C4-2B (cell line): Measurements from ENCODE around the gene NAP1L4.
A peak's percentile ranks its signal among the peaks of the same experiment; 100 is the strongest.

Experiments used
- H3K27ac ChIP-seq: fragments of 450-650 bp; 2 replicates; pipeline ENCODE4 v1.5.1; 2017
- CTCF ChIP-seq: fragments of 450-650 bp; conservative IDR thresholded peaks from 2 replicates; pipeline ENCODE4 v1.5.1; 2017; ENCODE audit warnings: mild to moderate bottlenecking
- ZFX ChIP-seq: fragments of 450-650 bp; IDR thresholded peaks from 2 replicates; pipeline ENCODE4 v1.6.1; 2017

Gene NAP1L4

DNA sequence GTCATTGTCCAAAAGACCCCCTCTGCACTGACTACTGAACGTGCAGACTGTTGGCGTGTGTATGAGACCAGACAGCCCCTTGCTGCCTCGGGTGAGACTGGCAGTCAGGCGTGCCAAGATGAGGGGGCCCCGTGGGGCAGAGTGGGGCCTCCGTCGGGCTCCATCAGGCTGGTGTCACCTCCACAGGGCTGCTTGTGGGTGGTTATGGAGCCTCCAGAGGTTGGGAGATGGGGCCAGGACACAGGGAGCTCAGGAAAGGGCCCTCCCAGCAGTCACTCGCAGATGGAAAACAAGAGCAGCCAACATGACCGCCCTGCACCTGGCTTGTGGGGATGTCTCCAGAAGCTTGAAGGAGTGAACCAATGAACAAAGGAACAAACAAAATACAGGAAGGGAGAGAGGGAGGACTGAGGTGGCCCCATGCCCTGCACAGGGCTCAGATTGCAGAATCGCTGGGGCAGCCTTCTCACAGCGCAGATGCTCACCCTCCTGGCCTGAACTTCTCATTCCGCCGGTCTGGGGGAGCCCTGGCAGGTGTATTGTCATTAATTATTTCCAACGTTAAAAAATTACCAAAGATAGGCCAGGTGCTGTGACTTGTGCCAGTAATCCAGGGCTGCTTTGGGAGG is 57.4 kb downstream of the NAP1L4 start:
- no peak for TF ChIP-seq ZFX
- TF ChIP-seq CTCF: no peak

GRCh38 chr11:2934021-2934550 is 58.0 kb downstream of the NAP1L4 start:
- H3K27ac ChIP-seq: peak overlapping the region; percentile 59
- TF ChIP-seq CTCF (no peak), ZFX (no peak)

More for the DNA sequence above, 57.4 kb downstream of the NAP1L4 start:
- no peak overlapping the region for H3K27ac ChIP-seq

DNA sequence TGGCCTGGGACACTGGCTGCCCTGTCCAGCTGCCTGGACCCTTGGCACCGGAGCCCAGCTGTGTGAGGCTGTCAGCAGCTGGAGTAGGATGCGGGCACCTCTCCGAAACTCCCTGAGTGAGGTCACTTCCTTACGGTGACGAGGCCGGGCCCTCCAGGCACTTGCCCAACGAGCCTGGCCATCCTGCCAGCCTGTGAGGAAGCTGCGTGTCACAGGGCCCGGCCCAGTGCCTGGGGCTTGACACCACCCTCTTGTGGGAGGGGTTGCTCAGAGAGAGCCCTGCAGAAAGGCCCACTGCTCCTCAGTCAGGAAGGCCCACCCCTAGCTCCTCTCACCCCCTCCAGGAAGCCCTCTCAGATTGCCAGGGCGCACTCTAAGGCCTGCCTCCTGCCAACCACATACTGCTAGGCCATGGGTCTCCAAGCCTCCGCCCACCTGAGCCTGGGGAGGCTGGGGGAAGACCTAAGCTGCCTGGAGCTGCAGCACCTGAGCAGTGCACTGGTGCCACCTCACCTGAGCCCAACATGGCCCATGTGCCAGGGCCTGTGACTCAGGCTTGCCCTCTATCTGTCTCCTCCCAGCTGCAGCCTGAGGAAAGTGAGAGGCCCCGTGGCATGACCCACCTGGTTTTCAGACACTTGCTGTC is 58.6 kb downstream of the NAP1L4 start:
- peak overlapping the region; percentile 59 for H3K27ac ChIP-seq
- TF ChIP-seq ZFX (no peak), CTCF (no peak)

DNA sequence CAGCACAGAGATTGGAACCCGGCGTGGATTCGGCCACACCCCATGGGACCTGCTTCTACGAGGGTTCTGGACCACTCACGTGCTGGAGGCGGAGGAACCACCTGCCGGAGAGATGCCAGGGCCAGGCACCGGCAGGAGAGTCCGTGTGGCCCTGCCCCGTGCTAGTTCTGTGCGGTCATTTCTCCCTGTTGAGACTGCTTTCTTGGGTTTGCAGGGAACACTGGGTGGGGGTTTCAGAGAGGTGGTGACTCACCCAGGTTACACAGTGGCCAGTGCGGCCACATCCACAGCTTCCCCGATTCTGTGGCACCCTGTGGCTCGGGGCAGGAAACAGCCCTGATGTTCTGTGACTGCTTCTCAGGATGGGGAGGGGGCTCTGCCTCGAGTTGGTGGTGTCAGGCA is 59.3 kb downstream of the NAP1L4 start:
- H3K27ac ChIP-seq: peak overlapping the region; percentile 59
- TF ChIP-seq CTCF (no peak), ZFX (no peak)

- TF ChIP-seq CTCF: no peak
- no peak for TF ChIP-seq ZFX
- H3K27ac ChIP-seq: peak overlapping the region; percentile 59; the same call in 1 of the 2 replicates
Observed at GRCh38 chr11:2931771-2932738, 60.1 kb downstream of the NAP1L4 start.

GRCh38 chr11:2931420-2931746 is 60.7 kb downstream of the NAP1L4 start:
- TF ChIP-seq CTCF (no peak), ZFX (no peak)
- H3K27ac ChIP-seq: no peak overlapping the region; the same call in 1 of the 2 replicates
